ENCODE data around the gene MANBA.
"Not testable (repeated sequence)": the region's sequence is repeated elsewhere in the genome, so short reads cannot be mapped to it uniquely, and the experiment has no call there.

The MANBA gene

DNA sequence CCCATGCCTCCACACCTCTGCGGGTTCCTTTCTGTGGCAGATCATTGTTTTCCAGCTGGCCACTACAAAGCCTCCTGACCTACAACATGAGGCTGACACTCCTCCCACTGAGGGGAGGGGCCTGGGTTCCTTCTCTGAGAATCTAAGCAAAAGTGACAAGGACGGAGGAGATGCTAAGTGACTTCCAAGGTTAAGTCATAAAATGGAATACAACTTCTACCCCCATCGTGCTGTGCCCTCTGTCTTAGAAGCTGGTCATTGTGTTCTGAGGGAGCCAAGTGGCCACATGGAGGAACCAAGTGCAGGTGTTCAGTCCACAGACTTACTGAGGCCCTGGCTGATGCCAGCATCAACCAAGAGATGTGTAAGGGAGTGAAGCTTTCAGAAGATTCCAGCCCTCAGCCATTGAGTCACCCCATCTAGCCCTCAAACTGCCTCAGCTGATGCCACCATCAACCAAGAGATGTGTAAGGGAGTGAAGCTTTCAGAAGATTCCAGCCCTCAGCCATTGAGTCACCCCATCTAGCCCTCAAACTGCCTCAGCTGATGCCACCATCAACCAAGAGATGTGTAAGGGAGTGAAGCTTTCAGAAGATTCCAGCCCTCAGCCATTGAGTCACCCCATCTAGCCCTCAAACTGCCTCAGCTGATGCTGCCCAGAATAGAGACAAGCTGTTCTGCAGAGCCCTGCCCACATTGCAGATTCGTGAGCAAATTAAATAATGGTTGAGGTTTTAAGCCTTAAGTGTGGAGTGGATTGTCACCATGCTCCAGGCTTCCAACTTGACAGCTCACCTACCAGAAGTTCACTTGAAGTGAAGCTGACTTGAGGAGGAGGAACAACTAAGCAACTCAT, 140.8 kb downstream of the MANBA start:
- not testable (repeated sequence) for DNase-seq (ENCODE audit: low read depth)

DNA sequence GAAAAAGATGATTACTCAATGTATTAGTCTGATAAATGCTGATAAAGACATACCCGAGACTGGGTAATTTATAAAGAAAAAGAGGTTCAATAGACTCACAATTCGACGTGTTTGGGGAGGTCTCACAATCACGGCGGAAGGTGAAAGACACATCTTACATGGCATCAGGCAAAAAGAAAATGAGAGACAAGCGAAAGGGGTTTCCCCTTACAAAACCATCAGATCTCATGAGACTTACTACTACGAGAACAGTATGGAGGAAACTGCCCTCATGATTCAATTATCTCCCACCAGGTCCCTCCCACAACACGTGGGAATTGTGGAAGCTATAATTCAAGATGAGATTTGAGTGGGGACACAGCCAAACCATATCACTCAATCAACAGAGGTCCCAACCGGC, 141.7 kb downstream of the MANBA start:
- DNase-seq (ENCODE audit: low read depth): not testable (repeated sequence)

DNA sequence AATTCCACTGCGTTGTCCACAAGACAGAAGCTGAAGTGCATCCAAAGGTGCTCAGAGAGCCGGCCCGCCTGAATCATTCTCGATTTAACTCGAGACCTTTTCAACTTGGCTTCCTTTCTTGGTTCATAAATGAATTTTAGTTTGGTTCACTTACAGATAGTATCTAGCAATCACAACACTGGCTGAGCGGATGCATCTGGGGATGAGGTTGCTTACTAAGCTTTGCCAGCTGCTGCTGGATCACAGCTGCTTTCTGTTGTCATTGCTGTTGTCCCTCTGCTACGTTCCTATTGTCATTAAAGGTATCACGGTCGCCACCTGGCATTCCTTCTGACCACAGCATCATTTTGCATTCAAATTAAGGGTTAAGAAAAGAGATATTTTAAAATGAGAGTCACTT, 144.1 kb downstream of the MANBA start:
- DNase-seq (ENCODE audit: low read depth): no peak

DNA sequence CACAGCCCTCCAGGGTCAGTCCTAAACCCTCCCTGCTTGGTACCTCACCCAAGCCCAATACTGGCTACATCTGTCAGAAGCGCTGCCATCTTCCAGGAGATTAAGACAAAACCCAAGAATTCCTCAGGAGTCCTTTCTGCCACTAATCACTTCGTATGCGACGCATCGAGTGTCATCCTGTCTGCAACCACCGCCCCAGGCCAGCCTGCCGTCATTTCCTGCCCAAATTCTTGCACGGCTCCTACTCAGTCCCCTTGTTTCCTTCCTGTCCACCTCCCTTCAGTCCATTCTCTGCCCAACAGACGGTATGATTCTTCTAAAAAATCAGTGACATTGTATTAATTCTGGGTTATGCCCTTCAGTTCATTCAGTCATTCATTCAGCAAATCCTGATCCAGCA, 146.0 kb downstream of the MANBA start:
- DNase-seq (ENCODE audit: low read depth): no peak

DNA sequence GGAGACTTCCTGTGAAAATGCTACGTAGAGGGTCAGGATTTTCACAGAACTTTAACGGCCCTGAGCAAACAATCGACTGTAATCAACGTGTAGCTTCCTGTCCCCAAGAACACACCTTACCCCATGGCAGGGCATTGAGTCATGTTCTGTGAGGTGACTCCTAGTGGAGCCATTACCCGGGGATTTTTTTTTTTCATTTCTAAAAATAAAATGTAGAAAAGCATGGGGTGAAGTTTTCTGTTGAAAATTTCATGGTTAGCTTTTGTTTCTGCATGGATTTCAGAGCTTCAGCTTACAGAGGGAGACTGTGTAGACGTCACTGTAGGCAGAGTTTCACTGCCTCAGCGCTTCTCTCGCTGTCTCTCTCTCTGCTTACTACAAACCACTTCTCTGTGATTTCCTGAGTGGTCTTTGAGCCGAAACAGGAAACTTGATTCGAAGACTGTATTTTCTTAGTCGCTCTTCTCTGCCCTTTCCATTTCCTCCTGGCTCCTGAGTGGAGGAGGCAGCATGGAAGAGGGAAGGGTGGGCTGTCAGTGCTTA, 147.9 kb downstream of the MANBA start:
- DNase-seq (ENCODE audit: low read depth): no peak

DNA sequence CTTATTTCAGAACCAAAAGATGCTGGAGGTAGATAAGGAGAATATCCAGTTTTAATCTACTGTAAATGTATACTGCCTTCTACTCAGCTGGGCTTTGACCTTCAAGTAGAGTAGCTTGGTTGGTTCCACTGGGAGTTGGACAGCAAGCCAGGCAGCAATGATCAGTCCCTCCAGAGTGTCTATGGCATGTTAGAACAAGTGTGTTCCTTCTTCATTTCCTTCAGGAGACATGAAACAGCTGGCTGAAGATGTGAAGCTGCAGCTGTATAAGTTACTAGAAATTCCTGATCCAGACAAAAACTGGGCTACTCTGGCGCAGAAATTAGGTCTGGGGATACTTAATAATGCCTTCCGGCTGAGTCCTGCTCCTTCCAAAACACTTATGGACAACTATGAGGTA, 148.6 kb downstream of the MANBA start:
- DNase-seq (ENCODE audit: low read depth): no peak

DNA sequence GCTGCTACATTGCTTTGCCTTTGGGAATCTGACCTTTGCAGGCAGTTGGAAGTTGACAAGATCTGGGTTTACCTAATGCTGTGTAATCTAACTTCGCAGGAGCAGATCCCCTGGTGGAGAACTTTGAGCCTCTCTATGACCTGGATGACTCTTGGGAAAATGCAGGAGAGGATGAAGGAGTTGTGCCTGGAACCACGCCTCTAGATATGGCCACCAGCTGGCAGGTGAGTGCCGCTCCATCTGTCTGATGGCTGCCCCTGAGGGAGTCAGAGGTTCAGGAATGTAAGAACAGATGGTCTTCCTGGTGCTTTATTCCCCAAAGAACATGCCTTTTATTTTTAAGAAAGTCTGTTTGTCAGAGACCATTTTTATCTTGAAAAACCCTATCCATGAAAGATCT, 150.3 kb downstream of the MANBA start:
- no peak for DNase-seq (ENCODE audit: low read depth)

DNA sequence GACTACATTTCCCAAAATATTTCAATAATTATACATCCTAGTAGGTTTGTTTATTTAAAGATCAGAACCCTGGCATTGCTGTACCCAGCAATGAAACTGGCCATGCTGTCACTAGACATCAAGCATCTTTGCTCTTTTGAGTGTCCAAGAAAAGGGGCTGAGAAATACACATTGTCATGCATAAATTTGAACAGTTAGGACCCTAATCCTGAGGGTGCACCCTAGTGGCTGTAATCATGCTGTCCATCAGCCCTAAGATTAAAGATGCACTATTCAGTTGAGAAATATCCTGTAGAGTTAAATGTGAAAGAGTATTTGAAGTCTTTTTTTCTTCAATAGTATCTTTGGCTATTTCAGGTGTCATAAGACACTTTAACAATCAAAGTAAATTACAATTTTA, 150.8 kb downstream of the MANBA start:
- DNase-seq (ENCODE audit: low read depth): no peak

DNA sequence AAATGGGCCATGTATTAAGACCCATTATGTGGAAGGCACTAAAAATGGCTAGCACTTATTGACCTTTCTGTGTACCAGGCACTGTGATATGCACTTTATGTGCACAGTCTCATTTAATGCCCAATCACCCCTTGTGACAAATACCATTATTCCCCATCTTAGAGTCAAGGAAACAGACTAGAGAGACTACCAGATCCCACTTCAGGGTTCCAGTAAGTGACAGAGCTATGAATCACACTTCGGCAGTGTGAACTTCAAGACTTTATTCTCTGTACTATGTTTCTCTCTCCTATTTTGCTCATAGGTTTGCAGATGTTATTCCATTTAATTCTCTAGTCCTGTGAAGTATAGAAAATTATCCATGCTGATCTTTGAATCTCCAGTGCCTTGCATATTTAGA, 152.6 kb downstream of the MANBA start:
- DNase-seq (ENCODE audit: low read depth): no peak

DNA sequence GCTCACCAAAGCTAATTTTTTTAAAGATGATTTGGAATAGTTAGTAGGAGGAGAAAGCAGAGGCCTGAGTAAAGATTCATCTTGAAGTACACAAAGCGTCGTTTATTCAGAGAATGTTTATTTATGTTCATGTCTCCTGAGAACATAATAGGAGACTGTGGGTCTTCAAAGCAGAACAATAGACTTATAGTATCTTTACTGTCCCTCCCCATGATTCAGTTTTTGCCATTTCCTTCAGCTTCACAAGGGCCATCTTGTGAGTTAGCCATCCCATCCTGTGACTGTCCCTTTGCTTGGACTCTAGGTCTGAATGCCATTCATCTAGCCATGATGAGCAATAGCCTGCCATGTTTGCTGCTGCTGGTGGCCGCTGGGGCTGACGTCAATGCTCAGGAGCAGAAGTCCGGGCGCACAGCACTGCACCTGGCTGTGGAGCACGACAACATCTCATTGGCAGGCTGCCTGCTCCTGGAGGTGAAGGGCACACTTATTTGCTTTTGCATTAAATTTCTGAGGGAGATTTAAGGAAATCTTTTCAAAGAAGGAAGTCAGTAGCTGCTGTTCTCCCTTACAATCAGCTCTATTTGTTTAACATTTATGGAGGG, 153.8 kb downstream of the MANBA start:
- no peak for DNase-seq (ENCODE audit: low read depth)

DNA sequence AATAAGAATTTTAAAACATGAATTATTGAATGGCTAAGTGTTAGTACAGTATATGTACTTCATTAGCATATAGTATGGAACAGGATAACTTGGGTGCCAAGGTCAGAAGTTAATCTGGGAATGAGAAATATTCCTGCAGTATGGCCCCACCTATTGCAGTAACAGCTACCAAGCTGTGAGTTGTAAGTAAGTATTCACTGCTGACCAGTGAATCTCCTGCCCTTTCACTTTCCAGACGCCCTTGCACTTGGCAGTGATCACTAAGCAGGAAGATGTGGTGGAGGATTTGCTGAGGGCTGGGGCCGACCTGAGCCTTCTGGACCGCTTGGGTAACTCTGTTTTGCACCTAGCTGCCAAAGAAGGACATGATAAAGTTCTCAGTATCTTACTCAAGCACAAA, 154.5 kb downstream of the MANBA start:
- DNase-seq (ENCODE audit: low read depth): no peak

DNA sequence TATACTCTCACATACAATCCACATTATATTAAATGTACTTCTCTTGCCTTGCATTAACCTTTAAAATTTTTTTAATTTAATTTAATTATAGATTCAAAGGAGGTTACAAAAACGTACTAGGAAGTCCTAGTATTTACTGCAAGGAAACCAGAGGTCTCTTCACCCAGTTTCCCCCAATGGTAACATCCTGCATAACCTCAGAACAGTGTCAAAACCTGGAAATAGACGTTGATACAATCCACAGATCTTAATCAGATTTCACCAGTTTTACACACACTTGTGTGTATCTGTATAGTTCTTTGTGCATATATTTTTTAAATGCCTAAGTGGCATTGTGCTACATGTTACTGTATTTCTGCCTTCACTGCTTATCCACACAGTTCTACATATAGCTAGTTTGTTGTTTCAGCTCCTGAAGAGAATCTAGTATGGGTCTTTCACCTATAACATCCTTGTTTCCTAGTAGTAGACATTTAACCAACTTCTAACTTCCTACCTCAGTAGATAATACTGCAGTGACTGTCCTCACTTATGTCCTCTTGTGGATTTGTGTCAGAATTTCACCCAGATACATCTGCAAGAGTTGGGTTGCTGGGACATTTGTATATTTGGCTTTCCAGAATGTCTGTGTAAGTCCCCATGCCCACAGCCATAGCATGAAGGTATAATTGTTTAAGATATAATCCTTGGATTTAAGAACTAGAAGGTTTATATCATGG, 156.4 kb downstream of the MANBA start:
- no peak for DNase-seq (ENCODE audit: low read depth)

DNA sequence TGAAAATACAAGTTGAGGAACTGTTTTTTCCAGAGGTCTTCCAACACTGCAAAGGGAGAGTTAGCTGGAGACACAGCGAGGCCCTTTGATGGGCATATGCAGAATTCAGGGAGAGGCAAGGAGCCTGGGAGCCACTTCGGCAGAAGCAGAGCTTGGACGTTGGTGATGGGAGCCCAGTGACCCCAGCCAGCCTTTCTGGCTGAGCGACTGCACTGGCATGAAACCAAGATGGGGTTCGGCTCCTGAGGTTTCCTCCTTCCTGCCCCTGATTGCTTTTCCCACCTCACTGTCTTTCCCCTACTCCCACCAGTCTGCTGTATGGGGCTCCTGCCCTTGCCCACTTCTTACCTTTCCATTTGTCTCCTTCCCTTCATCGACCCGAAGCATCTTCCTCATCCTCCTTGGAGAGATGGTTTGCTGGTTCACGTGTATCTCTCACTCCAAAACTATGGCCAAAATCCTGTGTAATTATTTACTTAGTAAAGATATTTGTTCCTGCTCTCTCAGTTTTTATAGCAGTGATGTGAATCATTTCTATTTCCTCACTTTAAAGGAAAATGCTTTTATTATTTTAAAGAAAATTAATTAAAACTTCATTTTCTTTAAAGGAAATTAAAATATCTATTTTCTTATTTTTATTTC, 159.1 kb downstream of the MANBA start:
- no peak for DNase-seq (ENCODE audit: low read depth)

DNA sequence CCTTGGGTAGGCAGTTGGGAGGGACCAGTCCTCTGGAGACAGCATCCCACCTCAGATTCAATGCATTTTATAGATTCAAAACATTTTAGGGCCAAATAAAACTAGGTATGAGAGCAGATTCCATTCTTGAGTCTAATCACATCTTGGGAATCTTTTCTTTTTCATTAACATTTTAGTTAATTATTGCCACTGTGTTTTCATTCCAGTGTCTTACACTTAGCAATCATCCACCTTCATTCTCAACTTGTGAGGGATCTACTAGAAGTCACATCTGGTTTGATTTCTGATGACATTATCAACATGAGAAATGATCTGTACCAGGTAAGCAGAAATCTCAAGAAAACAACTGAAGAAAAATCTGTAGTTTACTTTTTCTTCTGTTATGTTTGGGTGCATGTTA, 160.1 kb downstream of the MANBA start:
- no peak for DNase-seq (ENCODE audit: low read depth)

DNA sequence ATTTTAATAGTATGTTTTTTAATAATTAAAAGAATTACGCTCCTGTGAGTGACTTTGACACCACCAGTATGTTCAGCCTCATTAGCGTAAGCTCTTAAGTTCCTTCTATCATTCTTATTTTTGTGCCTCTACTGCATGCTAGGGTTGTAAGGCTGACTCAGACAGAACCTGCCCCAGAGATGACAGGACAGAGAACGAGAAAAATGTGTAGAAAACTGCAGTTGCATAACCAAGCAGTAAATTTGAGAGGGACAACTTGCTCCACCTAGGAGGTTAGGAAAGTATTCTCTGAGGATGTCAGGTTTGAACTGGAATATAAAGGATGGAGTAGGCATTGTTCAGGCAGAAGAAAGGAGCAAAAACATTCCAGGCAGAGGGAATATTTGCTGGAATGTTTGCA, 160.9 kb downstream of the MANBA start:
- DNase-seq (ENCODE audit: low read depth): no peak

DNA sequence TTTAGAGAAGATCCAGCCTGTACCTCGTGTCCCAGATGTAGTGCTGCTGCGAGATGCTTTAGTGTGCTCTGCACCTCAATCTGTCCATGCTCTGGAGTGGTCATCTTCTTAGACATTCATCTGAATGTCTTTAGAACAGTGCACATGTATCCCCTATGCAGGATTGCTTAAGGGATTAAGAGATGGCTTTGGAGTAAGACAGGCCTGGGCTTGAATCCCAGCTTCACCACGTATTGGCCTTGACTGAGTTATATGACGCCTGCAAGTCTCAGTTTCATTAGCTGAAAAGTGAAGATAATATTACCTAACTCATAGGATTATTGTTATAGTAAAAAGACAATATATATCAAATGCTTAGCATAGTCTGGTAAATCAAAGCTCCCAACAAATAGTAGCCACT, 161.3 kb downstream of the MANBA start:
- no peak for DNase-seq (ENCODE audit: low read depth)

DNA sequence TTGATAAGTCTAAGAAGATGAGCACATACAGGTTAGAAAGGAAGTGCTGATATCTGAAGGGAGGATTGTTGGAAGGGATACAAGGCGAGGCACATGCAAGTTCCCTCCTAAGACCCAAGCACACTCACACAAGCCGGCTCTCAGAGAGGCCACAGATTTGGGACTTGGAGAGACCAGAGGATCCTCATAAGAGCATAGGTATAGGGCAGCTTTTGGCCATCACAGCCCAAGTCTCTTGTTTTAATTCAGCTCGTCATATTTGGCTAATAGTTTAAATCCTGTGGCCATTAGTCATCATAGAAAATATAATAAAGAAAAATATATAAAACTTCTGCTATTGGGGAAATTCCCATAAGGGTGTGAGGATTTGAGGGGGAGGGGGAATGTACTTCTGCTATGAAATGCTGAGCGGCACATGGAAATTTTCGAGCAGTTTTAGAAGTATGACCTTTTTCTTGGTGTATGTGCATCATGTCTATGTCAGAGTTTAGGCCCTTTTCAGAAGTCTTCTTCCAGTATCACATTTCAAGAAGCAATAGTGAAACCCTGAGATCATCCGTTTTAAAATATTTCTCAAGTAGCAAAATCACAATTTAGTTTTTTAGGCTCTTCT, 161.9 kb downstream of the MANBA start:
- no peak for DNase-seq (ENCODE audit: low read depth)

DNA sequence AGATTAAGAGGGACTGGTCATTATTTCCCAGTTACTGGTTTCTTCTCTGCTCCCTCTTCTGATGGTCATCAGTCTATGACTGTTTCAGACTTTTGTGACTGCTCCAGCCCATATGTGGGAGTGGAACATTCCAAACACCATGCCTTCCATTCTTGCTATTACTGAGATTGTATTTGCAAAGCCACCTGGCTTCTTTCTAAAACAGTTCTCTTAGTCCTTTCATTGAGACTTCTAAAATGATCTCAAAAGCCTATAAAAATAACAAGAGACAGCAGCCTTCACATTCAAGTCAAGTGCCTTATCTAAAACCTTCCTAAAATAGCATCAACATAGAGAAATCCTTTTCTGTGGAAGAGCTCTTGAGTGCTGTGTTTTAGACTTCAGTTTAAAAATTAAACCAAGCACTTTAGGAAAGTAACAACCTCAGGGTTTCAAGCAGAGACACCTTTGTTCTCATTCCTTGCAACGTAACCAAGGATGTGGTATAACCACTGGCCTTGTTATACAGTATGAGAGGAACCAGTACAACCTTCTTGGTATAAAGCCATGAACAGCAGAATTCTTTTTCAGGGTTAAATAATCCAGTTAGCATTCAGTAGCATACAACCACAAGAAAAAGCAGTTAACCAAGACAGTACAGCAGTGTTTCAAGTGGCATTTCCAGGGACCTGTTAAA, 162.5 kb downstream of the MANBA start:
- no peak for DNase-seq (ENCODE audit: low read depth)

DNA sequence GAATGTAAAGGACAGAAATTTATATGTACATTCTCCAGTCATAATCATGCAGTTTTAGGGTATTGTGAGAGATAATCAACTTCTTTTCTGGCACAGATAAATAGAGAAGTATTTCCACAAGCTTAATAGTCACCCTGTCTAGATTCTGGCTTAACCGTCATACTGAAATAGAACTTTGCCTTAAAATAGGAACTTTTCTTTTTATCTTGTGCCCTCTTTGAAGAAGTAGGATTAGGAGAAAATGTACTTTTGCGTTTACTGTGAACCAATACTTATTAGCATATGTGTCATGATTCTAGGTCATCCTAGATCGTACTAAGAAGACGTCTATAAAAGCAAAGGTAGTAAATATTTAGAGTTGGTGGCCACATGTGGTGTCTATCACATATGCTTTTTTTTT, 164.2 kb downstream of the MANBA start:
- DNase-seq (ENCODE audit: low read depth): no peak

DNA sequence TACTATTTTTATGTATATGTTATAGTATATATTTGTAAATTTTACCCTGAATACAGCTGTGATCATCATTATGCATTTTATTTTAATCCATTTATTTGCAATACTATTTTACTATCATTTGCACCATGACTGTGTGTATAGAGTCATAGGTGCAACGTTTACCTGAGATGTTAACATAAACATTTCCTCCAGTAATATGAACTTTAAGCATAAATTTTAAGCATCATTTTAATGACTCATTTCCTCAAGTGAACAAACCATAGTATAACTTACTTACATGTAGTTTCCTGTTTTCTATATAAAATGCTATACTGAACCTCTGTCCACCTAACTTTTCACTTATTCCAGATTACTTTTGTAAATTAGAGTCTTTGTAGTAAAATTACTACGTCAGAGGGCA, 166.8 kb downstream of the MANBA start:
- DNase-seq (ENCODE audit: low read depth): no peak

DNA sequence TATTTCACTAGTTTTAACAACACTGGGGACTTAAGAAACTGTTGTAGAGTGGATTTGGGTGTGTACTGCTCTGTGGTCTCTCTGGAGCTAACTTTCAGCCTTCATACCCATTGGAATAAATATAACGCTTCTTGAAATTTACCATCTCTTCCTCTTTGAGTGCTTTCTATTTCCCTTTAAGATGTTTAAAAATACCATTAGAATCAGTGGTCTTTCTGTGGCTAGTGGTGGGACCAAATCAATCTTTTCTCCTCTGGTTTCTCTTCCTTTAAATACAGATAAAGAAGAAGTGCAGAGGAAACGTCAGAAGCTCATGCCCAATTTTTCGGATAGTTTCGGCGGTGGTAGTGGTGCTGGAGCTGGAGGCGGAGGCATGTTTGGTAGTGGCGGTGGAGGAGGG, 167.6 kb downstream of the MANBA start:
- DNase-seq (ENCODE audit: low read depth): no peak
